K562 (cell line): ENCODE results near the gene C19orf47. TPM values are rescaled to one million over a fixed set of nuclear protein-coding genes. Genes with fewer than 3 reads are reported as not detected.

Experiments
- CBFA2T3 ChIP-seq: fragments of 450-650 bp; IDR thresholded peaks from 2 replicates; pipeline ENCODE4 v1.6.1; 2017
- DDX20 ChIP-seq: fragments of 450-650 bp; IDR thresholded peaks from 2 replicates; pipeline ENCODE4 v1.6.1; 2016; ENCODE audit warnings: missing genetic modification characterization, low read depth, mild to moderate bottlenecking, missing compliant biosample characterization, moderate library complexity
- HNRNPH1 ChIP-seq: fragments of 200-400 bp; formaldehyde crosslinking; optimal IDR thresholded peaks from 2 replicates; pipeline ENCODE3; 2017; ENCODE audit warnings: low read depth, mild to moderate bottlenecking, low read length, moderate library complexity
- NCOA2 ChIP-seq, 2 experiments: fragments of 450-650 bp; IDR thresholded peaks; 2 replicates each; pipeline ENCODE4 v1.6.1; 2018; ENCODE audit warnings: mild to moderate bottlenecking in 2 of 2, moderate library complexity in 1 of 2; ENCODE audit not compliant: partially characterized antibody in 2 of 2
- NR2C1 ChIP-seq, 2 experiments: fragments of 450-650 bp; IDR thresholded peaks; 2 replicates each; pipeline ENCODE4 v1.6.1; 2017; ENCODE audit warnings: mild to moderate bottlenecking in 2 of 2, antibody characterized with exemption in 1 of 2, inconsistent platforms in 1 of 2, missing compliant biosample characterization in 1 of 2, missing genetic modification characterization in 1 of 2
- SRF ChIP-seq, 2 experiments: fragments of 250-450, 450-650 bp in 1 of 2; sonication (Bioruptor Pico) in 1 of 2; sonication (generic) in 1 of 2; formaldehyde crosslinking; IDR thresholded peaks; 2 replicates each; pipeline versions ENCODE4 v1.5.0 to v1.5.1; 2020 to 2022; ENCODE audit warnings: mild to moderate bottlenecking in 1 of 2, missing genetic modification reagents in 1 of 2
- STAT5A ChIP-seq: IDR thresholded peaks from 2 replicates; pipeline ENCODE4 v1.6.1; 2012; ENCODE audit warnings: low read length, inconsistent platforms, borderline replicate concordance
- TAF9B ChIP-seq: fragments of 450-650 bp; IDR thresholded peaks from 2 replicates; pipeline ENCODE4 v1.6.1; 2018; ENCODE audit warnings: mild to moderate bottlenecking; ENCODE audit not compliant: partially characterized antibody
- TBL1XR1 ChIP-seq, 2 experiments: IDR thresholded peaks; 2 replicates each; pipeline ENCODE4 v1.6.1; 2012; ENCODE audit warnings: improper control_type of control experiment in 2 of 2, low read length in 2 of 2, mild to moderate bottlenecking in 1 of 2
- ZNF282 ChIP-seq: sonication (generic); formaldehyde crosslinking; IDR thresholded peaks from 2 replicates; pipeline ENCODE4 v1.8.1; 2023; ENCODE audit warnings: missing genetic modification reagents
- ZNF347 ChIP-seq: fragments of 450-650 bp; formaldehyde crosslinking; IDR thresholded peaks from 2 replicates; pipeline ENCODE4 v1.4.0; 2020; ENCODE audit warnings: low read depth, mild to moderate bottlenecking, moderate library complexity
- polyA plus RNA-seq, 8 experiments: library from polyadenylated mRNA; depleted of rRNA in 4 of 8; stranded (reverse) in 5 of 8; unstranded in 3 of 8; fragments of >200 nt; fragmentation: Nextera tagmentation in 2 of 8; fragmentation: Illumina TruSeq in 1 of 8; extraction: Ambion mirVana in 2 of 8; extraction: Trizol in 1 of 8; gene quantifications; 2 replicates each; pipeline versions ENCODE4 v1.2.1 to v1.2.3, GENCODE V29; 2011 to 2014; ENCODE audit warnings: inconsistent platforms in 1 of 8, missing spikeins in 1 of 8
- total RNA-seq, 7 experiments: library from RNA; depleted of rRNA in 6 of 7; stranded (reverse); fragments of >200 nt in 6 of 7; fragmentation: Illumina TruSeq in 2 of 7; extraction: Trizol in 2 of 7; gene quantifications; 2 replicates each; pipeline versions ENCODE4 v1.2.1 to v1.2.3, GENCODE V29; 2011 to 2021; ENCODE audit warnings: low replicate concordance in 1 of 7
- TF ChIP-seq, protein P1 (sequence below): fragments of 250-450 bp; sonication (Bioruptor Pico); IDR thresholded peaks from 2 replicates; pipeline ENCODE4 v1.4.0; 2020
- TF ChIP-seq, protein P2 (sequence below): sonication (generic); formaldehyde crosslinking; IDR thresholded peaks from 2 replicates; pipeline ENCODE4 v1.8.0; 2022; ENCODE audit warnings: missing genetic modification reagents, mild to moderate bottlenecking, moderate library complexity, borderline replicate concordance
- TF ChIP-seq, protein P3 (sequence below): sonication (generic); formaldehyde crosslinking; IDR thresholded peaks from 2 replicates; pipeline ENCODE4 v1.8.0; 2022; ENCODE audit warnings: mild to moderate bottlenecking, low read depth, missing genetic modification reagents
- TF ChIP-seq, protein P4 (sequence below): fragments of 450-650 bp; IDR thresholded peaks from 2 replicates; pipeline ENCODE4 v1.6.1; 2016; ENCODE audit warnings: antibody characterized with exemption
- TF ChIP-seq, protein P5 (sequence below): sonication (generic); formaldehyde crosslinking; IDR thresholded peaks from 2 replicates; pipeline ENCODE4 v1.8.0; 2022; ENCODE audit warnings: mild to moderate bottlenecking, missing genetic modification reagents

The C19orf47 gene
- total and polyA plus RNA-seq, 9 of the 15 experiments (the other 6 are each of a cell fraction or from before 2014, with no cell fraction given), result 0.08 to 26.1 (median 14.7) TPM

DNA sequence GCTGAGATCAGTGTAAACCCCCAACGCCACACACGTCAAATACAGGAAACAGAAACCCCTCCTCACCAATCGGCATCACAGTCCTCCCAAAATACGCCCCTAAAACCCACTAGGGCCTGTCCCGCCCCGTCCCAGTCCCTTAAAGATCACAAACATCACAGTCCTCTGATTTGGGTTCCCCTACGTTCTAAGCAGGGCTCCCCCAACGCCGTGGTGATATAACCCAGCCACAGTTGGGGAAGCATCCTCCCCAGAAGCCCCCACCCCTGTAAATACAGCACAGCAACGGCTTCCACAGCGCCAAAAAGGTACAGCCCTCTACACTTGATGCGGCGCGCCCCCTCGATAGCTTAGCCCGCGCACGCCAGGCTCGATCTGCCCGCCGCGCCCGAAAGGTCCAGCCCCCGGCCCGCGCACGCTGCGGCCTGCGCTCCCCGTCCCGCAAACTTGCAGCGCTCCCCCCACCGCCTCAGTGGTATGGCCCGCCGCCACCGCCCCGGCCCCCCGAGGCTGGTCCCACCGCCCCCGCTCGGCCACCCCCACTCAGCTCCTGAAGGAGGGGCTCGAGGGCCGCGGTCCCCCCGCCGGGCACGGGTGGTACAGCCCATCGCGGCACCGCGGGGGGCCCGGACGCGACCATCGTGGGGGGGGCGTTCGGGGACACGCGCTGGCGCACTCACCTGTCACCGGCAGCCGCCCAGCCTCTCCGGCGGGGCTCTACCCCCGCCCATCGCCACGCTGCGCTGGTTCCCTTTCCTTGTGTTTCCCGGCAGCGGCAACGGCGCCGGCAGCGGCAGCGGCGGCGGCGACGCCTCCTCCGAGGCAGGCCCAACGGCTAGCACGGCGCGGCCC lies 63.5 kb downstream of the C19orf47 start, which contains the start of gene AKT2 (continued):
- TF ChIP-seq, protein P1, sequence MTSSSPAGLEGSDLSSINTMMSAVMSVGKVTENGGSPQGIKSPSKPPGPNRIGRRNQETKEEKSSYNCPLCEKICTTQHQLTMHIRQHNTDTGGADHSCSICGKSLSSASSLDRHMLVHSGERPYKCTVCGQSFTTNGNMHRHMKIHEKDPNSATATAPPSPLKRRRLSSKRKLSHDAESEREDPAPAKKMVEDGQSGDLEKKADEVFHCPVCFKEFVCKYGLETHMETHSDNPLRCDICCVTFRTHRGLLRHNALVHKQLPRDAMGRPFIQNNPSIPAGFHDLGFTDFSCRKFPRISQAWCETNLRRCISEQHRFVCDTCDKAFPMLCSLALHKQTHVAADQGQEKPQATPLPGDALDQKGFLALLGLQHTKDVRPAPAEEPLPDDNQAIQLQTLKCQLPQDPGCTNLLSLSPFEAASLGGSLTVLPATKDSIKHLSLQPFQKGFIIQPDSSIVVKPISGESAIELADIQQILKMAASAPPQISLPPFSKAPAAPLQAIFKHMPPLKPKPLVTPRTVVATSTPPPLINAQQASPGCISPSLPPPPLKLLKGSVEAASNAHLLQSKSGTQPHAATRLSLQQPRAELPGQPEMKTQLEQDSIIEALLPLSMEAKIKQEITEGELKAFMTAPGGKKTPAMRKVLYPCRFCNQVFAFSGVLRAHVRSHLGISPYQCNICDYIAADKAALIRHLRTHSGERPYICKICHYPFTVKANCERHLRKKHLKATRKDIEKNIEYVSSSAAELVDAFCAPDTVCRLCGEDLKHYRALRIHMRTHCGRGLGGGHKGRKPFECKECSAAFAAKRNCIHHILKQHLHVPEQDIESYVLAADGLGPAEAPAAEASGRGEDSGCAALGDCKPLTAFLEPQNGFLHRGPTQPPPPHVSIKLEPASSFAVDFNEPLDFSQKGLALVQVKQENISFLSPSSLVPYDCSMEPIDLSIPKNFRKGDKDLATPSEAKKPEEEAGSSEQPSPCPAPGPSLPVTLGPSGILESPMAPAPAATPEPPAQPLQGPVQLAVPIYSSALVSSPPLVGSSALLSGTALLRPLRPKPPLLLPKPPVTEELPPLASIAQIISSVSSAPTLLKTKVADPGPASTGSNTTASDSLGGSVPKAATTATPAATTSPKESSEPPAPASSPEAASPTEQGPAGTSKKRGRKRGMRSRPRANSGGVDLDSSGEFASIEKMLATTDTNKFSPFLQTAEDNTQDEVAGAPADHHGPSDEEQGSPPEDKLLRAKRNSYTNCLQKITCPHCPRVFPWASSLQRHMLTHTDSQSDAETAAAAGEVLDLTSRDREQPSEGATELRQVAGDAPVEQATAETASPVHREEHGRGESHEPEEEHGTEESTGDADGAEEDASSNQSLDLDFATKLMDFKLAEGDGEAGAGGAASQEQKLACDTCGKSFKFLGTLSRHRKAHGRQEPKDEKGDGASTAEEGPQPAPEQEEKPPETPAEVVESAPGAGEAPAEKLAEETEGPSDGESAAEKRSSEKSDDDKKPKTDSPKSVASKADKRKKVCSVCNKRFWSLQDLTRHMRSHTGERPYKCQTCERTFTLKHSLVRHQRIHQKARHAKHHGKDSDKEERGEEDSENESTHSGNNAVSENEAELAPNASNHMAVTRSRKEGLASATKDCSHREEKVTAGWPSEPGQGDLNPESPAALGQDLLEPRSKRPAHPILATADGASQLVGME, result no peak
- TF ChIP-seq SRF (CRISPR knock-in tag; IDR thresholded peaks at IDR 0.05) (no peak), CBFA2T3 (no peak), HNRNPH1 (no peak), TAF9B (no peak), TBL1XR1 (IDR thresholded peaks at IDR 0.05; ENCODE audit: low read length in 2 of 2) (no peak), NCOA2 (IDR thresholded peaks at IDR 0.05; ENCODE audit: partially characterized antibody in 2 of 2) (no peak), DDX20 (no peak), ZNF347 (no peak), ZNF282 (CRISPR knock-in tag) (no peak), STAT5A (no peak), NR2C1 (IDR thresholded peaks at IDR 0.05) (no peak), NR2C1 (tag; IDR thresholded peaks at IDR 0.05) (no peak)
- TF ChIP-seq, protein P2, sequence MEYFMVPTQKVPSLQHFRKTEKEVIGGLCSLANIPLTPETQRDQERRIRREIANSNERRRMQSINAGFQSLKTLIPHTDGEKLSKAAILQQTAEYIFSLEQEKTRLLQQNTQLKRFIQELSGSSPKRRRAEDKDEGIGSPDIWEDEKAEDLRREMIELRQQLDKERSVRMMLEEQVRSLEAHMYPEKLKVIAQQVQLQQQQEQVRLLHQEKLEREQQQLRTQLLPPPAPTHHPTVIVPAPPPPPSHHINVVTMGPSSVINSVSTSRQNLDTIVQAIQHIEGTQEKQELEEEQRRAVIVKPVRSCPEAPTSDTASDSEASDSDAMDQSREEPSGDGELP (CRISPR knock-in tag), result peak; percentile 54; the same call in 1 of the 2 replicates
- TF ChIP-seq, protein P3, sequence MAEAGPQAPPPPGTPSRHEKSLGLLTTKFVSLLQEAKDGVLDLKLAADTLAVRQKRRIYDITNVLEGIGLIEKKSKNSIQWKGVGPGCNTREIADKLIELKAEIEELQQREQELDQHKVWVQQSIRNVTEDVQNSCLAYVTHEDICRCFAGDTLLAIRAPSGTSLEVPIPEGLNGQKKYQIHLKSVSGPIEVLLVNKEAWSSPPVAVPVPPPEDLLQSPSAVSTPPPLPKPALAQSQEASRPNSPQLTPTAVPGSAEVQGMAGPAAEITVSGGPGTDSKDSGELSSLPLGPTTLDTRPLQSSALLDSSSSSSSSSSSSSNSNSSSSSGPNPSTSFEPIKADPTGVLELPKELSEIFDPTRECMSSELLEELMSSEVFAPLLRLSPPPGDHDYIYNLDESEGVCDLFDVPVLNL (CRISPR knock-in tag), result 0 out of 2 replicates have a peak, but pooled peaks have one; percentile 52
- TF ChIP-seq, protein P4, sequence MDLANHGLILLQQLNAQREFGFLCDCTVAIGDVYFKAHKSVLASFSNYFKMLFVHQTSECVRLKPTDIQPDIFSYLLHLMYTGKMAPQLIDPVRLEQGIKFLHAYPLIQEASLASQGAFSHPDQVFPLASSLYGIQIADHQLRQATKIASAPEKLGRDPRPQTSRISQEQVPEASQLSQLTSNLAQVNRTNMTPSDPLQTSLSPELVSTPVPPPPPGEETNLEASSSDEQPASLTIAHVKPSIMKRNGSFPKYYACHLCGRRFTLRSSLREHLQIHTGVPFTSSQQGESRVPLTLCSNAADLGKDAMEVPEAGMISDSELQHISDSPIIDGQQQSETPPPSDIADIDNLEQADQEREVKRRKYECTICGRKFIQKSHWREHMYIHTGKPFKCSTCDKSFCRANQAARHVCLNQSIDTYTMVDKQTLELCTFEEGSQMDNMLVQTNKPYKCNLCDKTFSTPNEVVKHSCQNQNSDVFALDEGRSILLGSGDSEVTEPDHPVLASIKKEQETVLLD, result no peak
- TF ChIP-seq, protein P5, sequence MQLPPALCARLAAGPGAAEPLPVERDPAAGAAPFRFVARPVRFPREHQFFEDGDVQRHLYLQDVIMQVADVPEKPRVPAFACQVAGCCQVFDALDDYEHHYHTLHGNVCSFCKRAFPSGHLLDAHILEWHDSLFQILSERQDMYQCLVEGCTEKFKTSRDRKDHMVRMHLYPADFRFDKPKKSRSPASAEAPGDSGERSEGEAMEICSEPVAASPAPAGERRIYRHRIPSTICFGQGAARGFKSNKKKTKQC (CRISPR knock-in tag), result peak; percentile 51; the same call in 1 of the 2 replicates
